HG02642 (cell line): ENCODE results near the gene ANO2.

ENCODE experiments used
- ATAC-seq: cut with Tn5 transposase; IDR thresholded peaks from one replicate; pipeline ENCODE4 v1.9.1; 2021; ENCODE audit warnings: mild to moderate bottlenecking; ENCODE audit not compliant: unreplicated experiment, poor library complexity

ANO2 gene

GRCh38 chr12:5611162-5611561 lies 333.9 kb downstream of the ANO2 start:
- no peak for ATAC-seq

- ATAC-seq, result no peak
These were observed 345.7 kb downstream of the ANO2 start for GRCh38 chr12:5599378-5599777.

- no peak for ATAC-seq
These were observed 351.1 kb downstream of the ANO2 start for GRCh38 chr12:5593998-5594397.

GRCh38 chr12:5593086-5593485 lies 352.0 kb downstream of the ANO2 start:
- ATAC-seq, result no peak

- no peak for ATAC-seq
These were observed 352.7 kb downstream of the ANO2 start for GRCh38 chr12:5592310-5592709.

GRCh38 chr12:5590316-5590715 lies 354.7 kb downstream of the ANO2 start:
- no peak for ATAC-seq

- ATAC-seq, result no peak
These were observed 356.0 kb downstream of the ANO2 start for GRCh38 chr12:5589054-5589453.

GRCh38 chr12:5588591-5588990 lies 356.5 kb downstream of the ANO2 start:
- no peak for ATAC-seq

- no peak for ATAC-seq
These were observed 356.9 kb downstream of the ANO2 start for GRCh38 chr12:5588176-5588575.

- ATAC-seq, result no peak
These were observed 357.3 kb downstream of the ANO2 start for GRCh38 chr12:5587711-5588121.

- ATAC-seq, result no peak
These were observed 358.9 kb downstream of the ANO2 start for GRCh38 chr12:5586201-5586600.

- ATAC-seq, result no peak
These were observed 359.9 kb downstream of the ANO2 start for GRCh38 chr12:5585178-5585577.

- ATAC-seq, result no peak
These were observed 360.5 kb downstream of the ANO2 start for GRCh38 chr12:5584412-5585175.

- ATAC-seq, result no peak
These were observed 362.5 kb downstream of the ANO2 start for GRCh38 chr12:5582541-5582940.

- no peak for ATAC-seq
These were observed 363.0 kb downstream of the ANO2 start for GRCh38 chr12:5582018-5582417.

GRCh38 chr12:5581616-5582015 lies 363.4 kb downstream of the ANO2 start:
- ATAC-seq, result no peak

GRCh38 chr12:5581019-5581418 lies 364.0 kb downstream of the ANO2 start:
- ATAC-seq, result no peak

GRCh38 chr12:5578775-5579174 lies 366.3 kb downstream of the ANO2 start:
- ATAC-seq, result no peak

- ATAC-seq, result no peak
These were observed 367.3 kb downstream of the ANO2 start for GRCh38 chr12:5577741-5578140.

GRCh38 chr12:5577211-5577612 lies 367.8 kb downstream of the ANO2 start:
- ATAC-seq, result no peak

GRCh38 chr12:5575987-5576386 lies 369.1 kb downstream of the ANO2 start:
- ATAC-seq, result no peak

- ATAC-seq, result no peak
These were observed 369.8 kb downstream of the ANO2 start for GRCh38 chr12:5575232-5575631.
